Ramos (cell line): Measurements from ENCODE around the gene NYAP2.

ENCODE experiments used
- in situ Hi-C: fragments of 300-500 bp; cut with MboI; formaldehyde crosslinking; loops from one replicate; pipeline ENCODE4 v1.14.3; 2022; ENCODE audit warnings: low sequenced_read_pairs; ENCODE audit not compliant: unreplicated experiment

Gene NYAP2

DNA sequence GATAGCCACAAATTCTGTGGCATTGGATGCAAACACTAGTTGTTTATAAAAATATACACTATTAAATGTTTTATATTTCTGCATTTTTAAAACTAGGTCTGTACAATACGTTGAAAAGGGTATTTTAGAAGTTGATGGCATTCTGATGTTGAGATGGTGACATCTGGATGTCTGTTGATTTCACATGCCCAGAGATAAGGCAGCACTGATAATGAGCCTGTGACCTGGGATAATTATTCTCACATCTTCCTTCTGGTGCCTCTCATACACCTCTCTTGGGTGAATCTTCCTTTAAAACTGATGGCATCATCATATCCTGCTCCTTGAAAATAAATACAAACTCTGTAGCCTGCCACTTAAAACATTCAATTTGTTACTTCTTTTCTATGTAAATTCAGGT, 208.6 kb downstream of the NYAP2 start:
- in situ Hi-C loops = no loop called here

DNA sequence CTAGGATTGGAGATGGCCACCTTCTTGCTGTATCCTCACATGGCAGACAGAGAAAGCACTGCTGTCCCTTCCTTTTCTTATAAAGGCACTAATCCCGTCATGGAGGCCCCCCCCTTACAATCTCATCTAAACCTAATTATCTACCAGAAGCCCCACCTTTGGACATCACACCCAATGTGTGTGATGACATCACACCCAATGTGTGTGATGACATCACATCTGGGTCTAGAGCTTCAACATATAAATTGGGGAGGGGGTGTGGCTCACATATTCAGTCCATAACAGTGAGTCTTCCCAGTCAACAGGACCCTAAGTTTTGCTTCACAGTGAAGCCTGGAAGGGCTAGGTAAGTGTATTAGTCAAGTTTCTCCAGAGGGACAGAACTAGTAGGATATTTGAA, 213.1 kb downstream of the NYAP2 start:
- in situ Hi-C loops = no loop called here

DNA sequence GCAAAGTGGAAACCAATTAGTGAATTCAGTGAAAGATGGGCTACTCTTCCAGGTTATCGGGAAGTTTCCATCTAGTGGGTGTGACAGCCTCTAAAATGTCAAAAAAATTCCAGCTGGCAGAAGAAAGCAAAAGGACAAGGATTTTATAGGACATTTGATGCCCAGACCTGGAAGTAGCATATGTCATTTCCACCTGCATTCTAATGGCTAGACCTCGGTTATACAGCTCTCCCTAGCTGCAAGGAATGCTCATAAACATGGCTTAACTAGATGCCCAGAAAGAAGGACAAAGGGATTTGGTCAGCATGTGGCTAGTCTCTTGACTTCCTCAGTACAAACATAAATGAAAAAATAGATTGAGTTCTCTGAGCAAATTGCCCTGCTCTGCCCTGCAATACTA, 215.4 kb downstream of the NYAP2 start:
- in situ Hi-C loops = no loop called here

DNA sequence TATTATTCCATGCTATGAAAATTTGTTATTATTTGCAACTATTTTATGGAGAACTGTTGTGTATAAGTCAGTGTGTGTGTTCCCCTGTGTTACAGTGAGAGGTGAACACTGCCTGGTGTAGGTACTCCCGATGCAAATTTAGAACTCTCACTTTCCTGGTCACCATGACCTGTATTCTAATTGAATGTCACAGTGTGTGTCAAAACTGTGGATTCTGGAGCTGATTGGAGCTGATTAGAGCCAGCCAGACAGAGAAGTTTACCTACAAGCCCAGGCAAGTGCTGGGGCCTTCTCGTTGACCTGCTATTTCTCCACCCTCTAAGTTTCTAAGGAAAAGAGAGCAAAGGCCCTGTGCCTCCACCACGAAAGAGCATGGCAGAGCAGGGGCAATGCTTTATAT, 216.0 kb downstream of the NYAP2 start:
- in situ Hi-C loops = no loop called here

DNA sequence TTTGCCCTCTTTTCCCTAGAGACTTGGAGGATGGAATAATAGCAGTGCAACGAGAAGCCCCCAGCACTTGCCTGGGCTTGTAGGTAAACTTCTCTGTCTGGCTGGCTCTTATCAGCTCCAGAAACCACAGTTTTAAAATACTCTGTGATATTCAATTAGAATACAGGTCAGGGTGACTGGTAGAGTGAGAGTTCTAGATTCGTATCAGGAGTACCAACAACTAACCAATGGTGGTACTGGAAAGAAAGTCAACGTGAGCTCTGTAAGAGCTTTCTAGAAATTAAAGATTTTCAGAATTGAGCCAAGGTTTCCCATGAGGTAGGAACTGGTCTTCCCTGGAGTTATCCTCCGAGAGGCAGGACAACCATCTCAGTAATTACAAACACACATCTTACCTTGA, 216.9 kb downstream of the NYAP2 start:
- in situ Hi-C loops = no loop called here

DNA sequence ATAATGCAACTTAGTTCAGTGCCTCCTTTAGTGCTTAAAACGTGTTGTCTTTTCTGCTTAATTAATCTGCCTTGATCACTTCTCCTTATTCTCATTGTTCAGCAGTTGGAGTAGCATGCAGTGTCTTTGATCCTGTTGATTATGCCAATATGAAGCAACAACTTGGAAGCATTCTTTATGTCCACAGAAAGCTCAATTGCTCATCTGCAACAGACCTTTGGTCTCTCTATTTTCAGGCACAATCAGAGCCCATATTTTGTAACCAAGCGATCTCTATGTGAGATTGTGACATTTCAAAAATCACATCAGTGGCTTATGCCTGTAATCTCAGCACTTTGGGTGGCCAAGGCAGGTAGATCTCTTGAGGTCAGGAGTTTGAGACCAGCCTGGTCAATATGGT, 217.3 kb downstream of the NYAP2 start:
- in situ Hi-C loops = no loop called here

DNA sequence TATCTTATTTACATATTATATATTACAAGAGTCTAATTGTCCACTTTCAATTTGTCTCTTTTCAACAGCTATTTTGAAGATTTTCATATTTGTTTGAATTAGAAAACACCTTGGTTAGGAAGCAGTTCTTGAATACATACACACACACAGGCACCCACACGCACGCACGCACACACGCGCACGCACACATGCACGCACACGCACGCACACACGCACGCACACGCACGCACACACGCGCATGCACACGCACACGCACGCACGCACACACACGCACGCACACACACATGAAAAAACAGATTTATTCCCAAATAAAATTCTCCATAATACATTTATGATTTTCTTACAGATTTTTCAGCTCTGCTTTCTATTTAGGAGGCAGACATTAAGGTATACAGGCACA, 220.7 kb downstream of the NYAP2 start:
- in situ Hi-C loops = no loop called here

DNA sequence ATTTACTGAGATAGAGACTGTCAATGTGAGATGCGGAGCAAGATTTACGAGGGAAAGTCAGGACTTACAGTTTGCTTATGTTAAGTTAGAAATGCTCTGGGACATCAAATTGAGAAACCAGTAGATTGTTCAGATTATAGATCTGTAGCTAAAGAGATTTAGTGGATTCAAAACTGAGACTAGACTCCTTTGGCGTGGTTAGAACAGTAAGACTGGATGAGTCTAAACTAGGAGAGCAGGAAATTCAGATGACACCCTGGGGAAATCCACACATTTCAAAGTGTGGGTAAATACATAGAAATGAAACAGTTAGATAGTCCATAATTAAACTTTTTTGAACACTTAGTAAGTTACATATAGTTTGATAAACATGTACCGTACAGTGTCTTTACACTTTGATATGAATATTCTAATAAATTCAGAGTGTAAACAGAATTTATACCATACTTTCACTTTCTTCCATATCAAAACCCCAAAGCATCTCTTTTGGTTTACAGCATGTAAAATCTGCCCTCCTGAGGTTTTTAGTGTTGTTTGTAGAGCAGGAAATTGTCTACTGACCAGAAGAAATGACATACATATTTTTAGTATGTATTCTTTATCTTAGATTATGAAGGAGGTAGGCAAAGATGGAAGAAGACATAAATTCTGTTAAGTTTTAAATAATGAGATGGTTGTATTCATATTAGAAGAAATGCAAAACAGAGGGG, 231.5 kb downstream of the NYAP2 start:
- in situ Hi-C loops = no loop called here

DNA sequence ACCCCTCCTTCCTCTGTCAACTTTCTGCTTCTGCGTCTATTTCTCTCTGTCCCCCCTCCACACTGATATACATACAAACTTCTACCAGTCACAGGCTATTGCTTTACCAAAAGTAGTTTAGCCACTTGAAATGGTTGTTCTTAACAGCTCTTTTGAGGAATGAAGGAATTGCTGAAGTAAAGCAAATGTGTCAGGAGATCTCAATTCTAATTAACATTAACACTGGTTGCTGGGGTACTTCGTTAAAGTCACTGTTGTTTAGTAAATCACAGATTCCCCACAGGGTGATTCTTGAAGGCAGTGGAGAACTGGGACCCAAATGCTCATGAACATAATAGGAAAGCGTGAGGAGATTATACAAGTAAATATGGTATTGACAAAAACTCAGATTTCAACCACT, 232.8 kb downstream of the NYAP2 start:
- in situ Hi-C loops = no loop called here

DNA sequence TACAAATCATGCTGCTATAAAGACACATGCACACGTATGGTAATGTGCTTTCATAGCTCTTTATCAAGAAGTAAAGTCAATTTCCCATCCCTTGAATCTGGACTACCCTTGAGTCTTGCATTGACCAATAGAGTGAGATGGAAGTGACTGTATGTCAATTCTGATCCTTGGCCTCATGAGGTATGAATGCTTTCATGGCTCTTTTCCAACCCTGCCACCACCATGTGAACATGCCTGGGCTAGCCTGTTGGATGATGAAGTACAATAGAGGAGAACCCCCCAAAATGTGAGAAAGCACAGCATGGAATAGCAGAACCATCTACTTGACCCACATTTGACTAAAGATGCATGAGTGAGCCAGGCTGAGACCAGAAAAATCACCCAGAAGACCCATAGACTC, 237.0 kb downstream of the NYAP2 start:
- in situ Hi-C loops = no loop called here

DNA sequence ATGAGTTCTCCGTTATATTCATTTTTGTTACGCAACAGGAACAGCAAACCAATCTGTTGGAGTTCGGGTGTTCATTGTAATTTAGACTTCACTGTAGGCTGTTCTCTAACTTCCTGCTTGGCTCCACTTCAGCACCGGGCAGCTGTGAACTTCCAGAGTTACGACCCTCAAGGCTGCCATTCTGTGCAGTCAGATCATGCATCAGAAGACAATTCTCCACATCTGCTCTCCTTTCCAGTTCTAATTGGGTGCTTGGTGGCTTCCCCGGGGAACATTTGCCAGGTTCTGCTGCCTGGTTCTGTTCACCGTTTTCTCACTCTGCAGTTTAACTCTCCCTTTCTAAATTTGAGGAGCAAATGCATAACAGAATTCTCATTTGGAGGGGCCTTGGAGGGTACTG, 237.7 kb downstream of the NYAP2 start:
- in situ Hi-C loops = no loop called here

DNA sequence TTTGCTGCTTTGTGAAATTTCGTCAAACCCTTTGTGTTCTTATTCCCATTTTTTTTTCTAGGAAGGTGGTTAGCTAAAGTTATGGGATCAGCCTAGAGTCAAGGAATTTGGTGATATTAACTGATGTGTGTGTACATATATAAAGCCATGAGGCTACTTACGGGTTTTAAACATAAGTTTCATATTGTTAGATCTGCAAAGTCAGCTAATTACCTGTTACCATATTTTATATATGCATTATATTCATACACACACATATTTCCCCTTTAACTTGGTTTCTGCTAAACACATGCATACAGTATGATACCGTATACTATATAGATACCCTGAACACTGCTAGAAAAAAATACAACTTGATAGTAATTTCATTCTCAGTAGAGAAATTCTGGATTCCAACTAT, 241.0 kb downstream of the NYAP2 start:
- in situ Hi-C loops = no loop called here

DNA sequence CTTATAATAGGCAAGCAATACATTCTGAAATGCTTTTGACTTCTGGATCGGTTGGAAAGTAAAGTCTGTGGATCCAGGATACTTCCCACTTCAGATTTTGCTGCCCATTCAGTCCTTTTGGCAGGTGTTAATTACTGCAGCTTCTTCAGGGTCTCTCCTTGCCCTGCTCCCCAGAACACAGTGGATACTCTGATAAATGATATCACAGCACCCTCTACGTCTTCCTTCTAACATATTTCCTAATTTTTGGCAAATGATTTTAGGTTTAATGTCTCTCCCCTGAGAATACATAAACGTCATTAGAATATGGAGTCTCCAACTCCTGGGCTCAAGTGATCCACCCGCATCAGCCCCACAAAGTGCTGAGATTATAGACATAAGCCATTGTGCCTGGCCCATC, 249.8 kb downstream of the NYAP2 start:
- in situ Hi-C loops = no loop called here

DNA sequence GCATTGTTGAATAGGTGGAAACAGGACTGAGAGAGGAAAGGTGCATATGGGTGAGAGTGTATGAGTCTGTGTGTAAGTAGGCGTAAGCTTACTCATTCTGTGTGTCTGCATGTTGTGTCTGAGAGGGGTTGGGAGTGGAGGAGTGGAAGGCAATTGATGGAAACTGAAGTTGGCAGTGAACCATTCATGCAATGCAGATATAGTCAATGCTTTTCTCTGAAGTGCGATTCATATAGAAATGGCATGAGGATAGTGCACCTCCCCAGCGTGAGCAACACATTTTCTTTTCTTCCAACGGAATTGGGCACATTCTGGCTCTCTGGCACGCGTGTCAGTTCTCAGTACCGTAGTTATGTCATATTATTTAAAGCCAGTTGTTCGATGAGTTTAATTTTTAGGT, 250.5 kb downstream of the NYAP2 start:
- in situ Hi-C loops = loop anchor here (25.0 kb wide), 2 partner anchors 1162 to 1288 kb away; no protein-coding TSS in a partner anchor

DNA sequence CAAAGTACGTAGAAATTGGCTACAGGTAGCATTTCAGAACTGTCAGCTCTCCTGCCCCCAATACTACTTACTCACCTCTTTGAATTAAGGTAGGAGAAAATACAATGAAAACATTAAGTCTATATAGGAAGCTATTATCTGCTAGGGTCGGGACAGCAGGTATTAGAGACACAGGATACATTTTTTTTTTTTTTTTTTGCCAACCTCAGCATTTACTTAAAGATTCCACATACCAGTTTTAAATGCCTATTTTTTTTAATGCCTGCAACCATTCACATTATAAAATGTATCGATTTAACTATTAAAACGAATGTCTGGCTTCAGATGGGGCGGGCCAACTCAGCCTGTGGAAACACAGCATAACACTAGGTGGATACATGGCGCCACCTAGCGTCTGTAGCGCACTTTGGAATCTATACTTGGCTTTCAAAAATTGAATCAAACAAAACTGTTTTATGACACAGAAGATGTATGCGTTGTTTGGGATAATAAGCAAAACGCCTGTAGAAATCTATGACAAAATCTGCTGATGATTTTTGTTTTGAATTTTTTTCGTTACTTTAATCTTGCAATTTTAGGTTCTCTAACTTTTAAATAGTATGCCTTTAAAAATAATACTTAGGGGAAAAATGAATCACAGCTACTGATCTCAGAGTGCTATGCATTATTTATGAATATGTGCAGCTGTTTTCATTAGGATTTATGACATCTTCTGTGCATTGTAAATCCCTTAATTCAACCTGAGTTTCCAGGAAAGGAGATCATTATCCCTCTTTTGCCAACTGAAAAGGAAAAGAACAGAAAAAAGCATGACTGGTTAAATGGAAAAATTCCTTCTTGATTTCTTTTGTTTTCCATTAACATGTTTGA, 261.0 kb downstream of the NYAP2 start:
- in situ Hi-C loops = loop anchor here (10.0 to 25.0 kb wide), 3 partner anchors 536 to 1298 kb away; no protein-coding TSS in a partner anchor

DNA sequence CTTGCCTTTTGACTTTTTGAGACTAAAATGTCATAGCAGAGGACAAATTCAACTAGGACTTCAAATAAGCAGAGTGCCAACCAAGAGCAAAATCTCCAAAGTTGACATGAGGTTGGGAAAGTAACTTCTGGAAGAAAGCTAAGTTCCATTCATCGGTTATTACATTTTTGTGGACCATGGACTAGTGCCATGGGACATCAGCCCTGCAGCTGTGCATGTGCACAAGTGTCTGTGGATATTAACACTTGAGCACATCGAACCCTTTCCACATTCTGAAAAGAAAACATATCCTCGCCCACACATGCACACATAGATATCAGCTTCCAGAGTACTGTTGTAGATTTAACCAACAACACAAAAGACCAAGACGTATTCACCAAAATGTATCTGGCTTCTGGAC, 262.6 kb downstream of the NYAP2 start:
- in situ Hi-C loops = loop anchor here (10.0 to 25.0 kb wide), 3 partner anchors 537 to 1300 kb away; no protein-coding TSS in a partner anchor

DNA sequence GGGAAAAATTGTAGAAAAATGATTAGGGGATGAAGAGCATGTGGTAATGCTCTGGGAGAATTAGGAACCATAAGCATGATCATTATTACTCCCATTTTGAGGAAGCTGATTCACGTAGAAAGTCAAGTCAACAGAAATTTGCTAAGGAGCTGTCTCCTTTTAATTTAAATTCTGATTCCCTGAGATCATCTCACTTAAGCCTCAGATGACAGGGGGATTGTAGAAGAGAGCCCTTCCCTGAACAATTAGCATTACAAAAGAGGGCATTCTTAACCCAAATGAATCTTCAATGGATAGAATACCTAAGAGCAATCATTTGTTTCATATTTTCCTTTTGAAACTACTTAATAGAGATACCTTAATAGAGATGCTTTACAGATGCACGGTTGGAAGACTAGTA, 267.9 kb downstream of the NYAP2 start:
- in situ Hi-C loops = loop anchor here (10.0 to 25.0 kb wide), 3 partner anchors 543 to 1305 kb away; no protein-coding TSS in a partner anchor

DNA sequence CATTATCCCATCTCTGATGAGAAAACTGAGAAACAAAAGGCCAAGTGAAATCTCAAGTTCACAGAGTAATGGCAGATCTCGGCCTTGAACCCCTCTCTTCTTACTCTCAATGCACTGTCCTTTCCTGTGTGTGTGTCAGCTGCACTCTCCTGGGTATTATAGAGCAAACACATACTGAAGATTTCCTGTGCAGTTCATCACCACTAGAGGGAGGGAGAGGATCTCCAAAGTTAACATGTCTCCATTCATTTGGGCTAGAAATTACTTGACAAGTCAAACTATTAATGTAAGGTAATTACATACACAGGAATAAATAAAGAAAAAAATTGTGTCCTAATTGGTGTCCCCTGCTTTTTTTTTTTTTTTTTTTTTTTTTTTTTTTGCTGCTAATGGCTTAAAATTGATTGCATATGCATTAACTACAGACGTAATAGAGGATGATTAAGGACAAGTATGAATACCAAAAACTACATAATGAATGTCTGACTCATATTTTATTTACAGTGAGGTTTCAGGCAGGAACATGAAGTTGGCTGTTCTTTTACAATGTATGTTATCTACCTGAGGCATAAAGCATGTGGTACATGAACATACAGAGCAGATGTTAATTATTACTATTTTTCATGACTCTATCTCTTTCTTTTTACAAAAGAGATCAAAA, 269.2 kb downstream of the NYAP2 start:
- in situ Hi-C loops = loop anchor here (10.0 to 25.0 kb wide), 3 partner anchors 544 to 1306 kb away; no protein-coding TSS in a partner anchor

DNA sequence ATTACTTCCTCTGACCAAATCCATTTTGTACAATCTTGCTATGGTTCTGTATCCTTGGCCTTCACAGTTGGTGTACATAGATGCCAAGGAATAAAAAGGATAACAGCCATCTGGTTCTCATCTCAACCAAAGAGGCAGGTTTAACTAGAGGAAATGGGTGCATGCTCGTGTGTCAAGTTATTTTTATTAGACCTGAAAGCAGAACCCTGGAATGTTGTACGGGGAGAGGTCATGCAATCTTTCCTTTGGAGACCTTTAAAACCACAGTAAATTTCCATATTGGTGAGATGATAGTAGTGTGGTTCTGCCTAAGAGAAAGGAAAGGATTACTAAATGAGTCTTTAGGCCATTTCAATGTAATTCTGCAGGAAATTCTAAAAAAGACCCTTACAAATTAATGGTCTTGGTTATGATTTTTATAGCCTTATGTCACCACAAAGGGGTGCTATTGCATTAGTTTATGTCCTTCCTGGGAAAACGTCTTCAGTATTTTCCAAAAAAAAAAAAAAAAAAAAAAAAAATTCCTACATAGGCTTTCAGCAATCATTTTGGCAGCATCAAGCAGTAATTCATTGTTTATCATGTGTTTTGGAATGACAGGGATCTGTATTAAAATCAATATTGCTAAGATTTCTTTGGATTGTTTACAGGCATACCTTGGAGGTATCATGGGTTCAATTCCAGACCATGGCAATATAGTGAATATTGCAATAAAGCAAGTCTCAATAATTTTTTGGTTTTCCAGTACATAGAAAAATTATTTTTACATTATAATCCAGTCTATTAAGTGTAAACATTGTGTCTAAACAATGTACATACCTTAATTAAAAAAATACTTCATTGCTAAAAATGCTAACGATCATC, 270.8 kb downstream of the NYAP2 start:
- in situ Hi-C loops = loop anchor here (10.0 to 25.0 kb wide), 3 partner anchors 1142 to 1434 kb away; no protein-coding TSS in a partner anchor

DNA sequence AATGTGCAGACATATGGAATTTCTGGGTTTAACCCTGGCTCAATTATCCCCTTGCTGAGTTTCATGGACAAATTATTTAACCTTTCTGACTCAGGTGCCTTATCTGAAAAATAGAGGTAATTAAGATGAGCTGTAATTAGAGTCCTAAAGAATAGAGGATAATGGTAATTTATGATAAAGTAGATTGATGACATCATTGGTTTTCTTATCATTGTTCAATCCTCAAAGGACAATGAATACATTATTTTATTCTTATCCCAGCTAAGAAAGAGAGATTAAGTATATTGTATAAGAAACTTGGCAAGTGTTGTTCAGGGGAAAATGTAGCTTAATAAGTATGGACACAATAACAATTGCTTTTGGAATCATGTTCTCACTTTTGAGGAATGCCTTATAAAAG, 279.3 kb downstream of the NYAP2 start:
- in situ Hi-C loops = loop anchor here (10.0 kb wide), 1 partner anchor 1426 kb away; no protein-coding TSS in a partner anchor
